Natural killer cell (primary cell): Measurements from ENCODE around the gene CDK13. TPM values are rescaled to one million over a fixed set of nuclear protein-coding genes. Genes with fewer than 3 reads are reported as not detected.
A peak's percentile ranks its signal among the peaks of the same experiment; 100 is the strongest.

Source experiments
- ATAC-seq, 3 donors: fragments of 150-1000 bp in 2 of 3; fragments of 200-7000 bp in 1 of 3; cut with Tn5 transposase; 1 replicate in 1 of 3; 2 replicates in 2 of 3; pipeline ENCODE4 v1.10.0; 2021; ENCODE audit warnings: mild to moderate bottlenecking in 2 of 3, moderate library complexity in 2 of 3
- DNase-seq, 2 donors: peaks; one replicate each; pipeline versions ENCODE4 v3.0.0 to v3.0.0-alpha.2; 2013 to 2021; ENCODE audit warnings: mixed read lengths in 1 of 2
- H3K27ac ChIP-seq: one replicate; pipeline ENCODE4 v1.5.1; 2013; ENCODE audit warnings: mild to moderate bottlenecking, low read length
- H3K27me3 ChIP-seq: one replicate; pipeline ENCODE4 v1.6.1; 2013; ENCODE audit warnings: low read length; ENCODE audit not compliant: control insufficient read depth, insufficient read depth
- H3K36me3 ChIP-seq: one replicate; pipeline ENCODE4 v1.6.1; 2013; ENCODE audit warnings: low read length; ENCODE audit not compliant: control insufficient read depth, insufficient read depth
- H3K4me1 ChIP-seq: one replicate; pipeline ENCODE4 v1.6.1; 2013; ENCODE audit warnings: low read length; ENCODE audit not compliant: control insufficient read depth, insufficient read depth
- H3K4me3 ChIP-seq: one replicate; pipeline ENCODE4 v1.5.1; 2013; ENCODE audit warnings: low read length
- H3K9me3 ChIP-seq: one replicate; pipeline ENCODE4 v1.6.1; 2013; ENCODE audit warnings: low read length; ENCODE audit not compliant: control insufficient read depth, insufficient read depth
- H3K27ac Mint-ChIP-seq, 2 donors: one replicate each; pipeline ENCODE4 v1.8.0; 2022; ENCODE audit warnings: mild to moderate bottlenecking in 2 of 2, mixed read lengths in 2 of 2, moderate library complexity in 1 of 2
- H3K27me3 Mint-ChIP-seq, 2 donors: one replicate each; pipeline ENCODE4 v1.8.0; 2022; ENCODE audit warnings: low read depth in 2 of 2, mixed read lengths in 2 of 2
- H3K36me3 Mint-ChIP-seq: one replicate; pipeline ENCODE4 v1.8.0; 2022; ENCODE audit warnings: mixed read lengths
- H3K4me1 Mint-ChIP-seq, 2 donors: one replicate each; pipeline ENCODE4 v1.8.0; 2022; ENCODE audit warnings: mixed read lengths in 2 of 2
- H3K4me3 Mint-ChIP-seq: one replicate; pipeline ENCODE4 v1.8.0; 2022; ENCODE audit warnings: mild to moderate bottlenecking, moderate library complexity, mixed read lengths
- H3K9me3 Mint-ChIP-seq, 2 donors: one replicate each; pipeline ENCODE4 v1.8.0; 2022; ENCODE audit warnings: mixed read lengths in 2 of 2
- CTCF ChIP-seq: fragments of 200-600 bp; IDR thresholded peaks from one replicate; pipeline ENCODE4 v1.8.0; 2022; ENCODE audit warnings: antibody characterized with exemption
- WGBS: methylation state at CpG from one replicate; pipeline ENCODE4 v1.1.7; 2013; ENCODE audit warnings: missing lambda C conversion rate; ENCODE audit not compliant: insufficient coverage; 5-methylcytosine and 5-hydroxymethylcytosine counted together
- intact Hi-C: fragments of 100-400 bp; cut with micrococcal nuclease; formaldehyde crosslinking; loops from one replicate; pipeline ENCODE4 v1.14.2; 2022
- total RNA-seq, 4 donors: library from RNA; stranded (reverse); fragments of 120-200 nt in 1 of 4; gene quantifications; one replicate each; pipeline versions ENCODE4 v1.2.3 to v1.2.4, GENCODE V29; 2013 to 2022

Gene CDK13
- total RNA-seq, 3 donors from 2014 or later (not counting 1 experiment from before 2014, with no cell fraction given): 149 to 179 (median 163) TPM

DNA sequence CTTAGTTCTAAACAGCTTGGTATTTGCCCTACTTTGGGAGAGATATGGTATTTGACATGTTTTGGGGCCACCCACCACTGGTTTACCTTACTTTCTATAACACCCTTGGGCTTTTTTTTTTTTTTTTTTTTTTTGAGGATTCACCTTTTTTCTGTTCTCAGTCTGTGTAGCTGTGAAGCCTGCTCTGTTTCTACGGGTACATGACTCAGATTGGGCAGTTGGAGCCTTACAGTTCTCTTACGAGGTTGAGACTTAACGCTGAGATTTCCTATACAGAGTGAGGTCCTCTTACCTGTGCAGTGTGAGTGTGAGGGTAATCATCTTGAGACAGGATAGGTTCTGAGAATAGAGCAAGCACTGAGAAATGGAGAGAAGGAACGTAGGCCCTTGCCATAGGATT lies 77.5 kb downstream of the CDK13 start:
- no peaks in the 10 kb centered on the region for H3K36me3 Mint-ChIP-seq
- H3K4me1 ChIP-seq: no peaks in the 10 kb centered on the region
- no peaks in the 10 kb centered on the region for H3K27me3 ChIP-seq
- H3K9me3 ChIP-seq: no peaks in the 10 kb centered on the region
- H3K27ac ChIP-seq: no peak overlapping the region
- no peaks in the 10 kb centered on the region for H3K9me3 Mint-ChIP-seq
- TF ChIP-seq CTCF: no peak
- no peak overlapping the region for H3K4me3 Mint-ChIP-seq
- ATAC-seq (peak in 1 of 3 donors; percentile 59), DNase-seq (no peak)
- H3K27me3 Mint-ChIP-seq: no peaks in the 10 kb centered on the region
- no peak overlapping the region for H3K4me3 ChIP-seq
- H3K36me3 ChIP-seq: peaks cover 8% of the 10 kb centered on the region
- peak overlapping the region; percentile 50 to 62 for H3K27ac Mint-ChIP-seq
- intact Hi-C loops: no loop called here
- 76% methylated on average over 4 of the region's 4 CpGs for WGBS
- peaks cover 37 to 40% of the 10 kb centered on the region in 2 donors for H3K4me1 Mint-ChIP-seq

DNA sequence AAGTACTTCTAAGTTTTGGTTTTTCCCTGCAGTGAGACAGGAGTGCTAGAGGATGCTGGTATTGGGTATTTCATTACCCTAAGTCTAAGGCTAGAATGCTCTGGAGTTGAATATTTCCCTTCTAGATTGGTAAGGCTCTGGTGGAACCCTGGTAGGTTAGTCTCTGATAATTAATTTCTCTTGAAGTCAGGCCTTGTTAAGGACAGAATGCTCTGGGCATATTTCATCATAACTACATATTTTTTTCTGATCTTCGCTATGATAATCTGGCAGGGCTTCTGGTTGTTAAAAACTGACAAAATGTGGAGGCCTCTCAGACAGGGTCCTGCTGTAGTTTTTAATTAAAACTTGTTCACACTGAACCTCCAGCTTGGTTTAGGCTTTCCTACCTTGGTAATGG lies 83.8 kb downstream of the CDK13 start:
- Mint-ChIP-seq H3K27ac (peak overlapping the region; percentile 44 to 69), H3K36me3 (no peaks in the 10 kb centered on the region), H3K9me3 (no peaks in the 10 kb centered on the region), H3K27me3 (no peaks in the 10 kb centered on the region), H3K4me3 (no peak overlapping the region), H3K4me1 (peaks cover 34 to 37% of the 10 kb centered on the region in 2 donors)
- no peaks in the 10 kb centered on the region for H3K27me3 ChIP-seq
- H3K27ac ChIP-seq: no peak overlapping the region
- TF ChIP-seq CTCF: no peak
- H3K36me3 ChIP-seq: peaks cover 3% of the 10 kb centered on the region
- no peaks in the 10 kb centered on the region for H3K9me3 ChIP-seq
- DNase-seq (no peak), ATAC-seq (no peak)
- H3K4me3 ChIP-seq: no peak overlapping the region
- H3K4me1 ChIP-seq: no peaks in the 10 kb centered on the region
- 100% methylated on average over 1 of the region's 1 CpG for WGBS
- intact Hi-C loops: no loop called here

DNA sequence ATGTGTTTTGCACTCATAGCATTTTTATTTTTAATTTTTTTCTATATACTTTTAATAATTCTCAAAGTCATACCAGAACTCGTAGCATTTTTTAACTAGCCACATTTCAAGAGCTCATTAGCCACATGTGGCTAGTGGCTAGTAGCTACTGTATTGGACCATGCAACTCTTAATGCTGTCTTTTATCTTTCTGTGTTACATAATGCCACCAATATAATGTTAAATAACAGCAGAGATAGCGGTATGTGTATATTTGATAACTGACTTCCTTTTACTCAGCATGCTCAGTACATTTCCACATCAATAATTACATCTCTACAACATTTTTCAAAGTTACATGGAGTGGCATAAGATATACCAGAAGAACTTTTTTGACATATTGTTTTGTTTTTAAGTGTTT lies 91.4 kb downstream of the CDK13 start:
- H3K9me3 ChIP-seq: no peaks in the 10 kb centered on the region
- H3K9me3 Mint-ChIP-seq: no peaks in the 10 kb centered on the region
- no peaks in the 10 kb centered on the region for H3K27me3 ChIP-seq
- peaks cover 10 to 14% of the 10 kb centered on the region in 2 donors for H3K4me1 Mint-ChIP-seq
- TF ChIP-seq CTCF: no peak
- intact Hi-C loops: no loop called here
- H3K4me3 ChIP-seq: no peak overlapping the region
- WGBS: 78% methylated on average over 1 of the region's 2 CpGs
- H3K4me3 Mint-ChIP-seq: no peak overlapping the region
- no peak overlapping the region for H3K27ac ChIP-seq
- H3K27me3 Mint-ChIP-seq: no peaks in the 10 kb centered on the region
- peaks cover 12% of the 10 kb centered on the region for H3K36me3 ChIP-seq
- no peak overlapping the region for H3K27ac Mint-ChIP-seq
- DNase-seq (no peak), ATAC-seq (no peak)
- no peaks in the 10 kb centered on the region for H3K4me1 ChIP-seq
- no peaks in the 10 kb centered on the region for H3K36me3 Mint-ChIP-seq

- DNase-seq: no peak
- no peaks in the 10 kb centered on the region for H3K27me3 ChIP-seq
- H3K9me3 Mint-ChIP-seq: no peaks in the 10 kb centered on the region
- intact Hi-C loops: no loop called here
- no peaks in the 10 kb centered on the region for H3K27me3 Mint-ChIP-seq
- no peaks in the 10 kb centered on the region for H3K9me3 ChIP-seq
- 96% methylated on average over 2 of the region's 2 CpGs for WGBS
- H3K36me3 Mint-ChIP-seq: no peaks in the 10 kb centered on the region
- TF ChIP-seq CTCF: no peak
- H3K27ac Mint-ChIP-seq: peak overlapping the region; percentile 29 to 34
- peaks cover 12% of the 10 kb centered on the region for H3K36me3 ChIP-seq
- peaks cover 0 to 4% of the 10 kb centered on the region in 2 donors for H3K4me1 Mint-ChIP-seq
- ATAC-seq: no peak
- H3K4me1 ChIP-seq: no peaks in the 10 kb centered on the region
- H3K4me3 ChIP-seq: no peak overlapping the region
- H3K4me3 Mint-ChIP-seq: no peak overlapping the region
- H3K27ac ChIP-seq: no peak overlapping the region
Measured at GRCh38 chr7:40043164-40043563, 93.1 kb downstream of the CDK13 start.
